Muscle of arm (tissue), 12 donors: ENCODE results near the gene COL18A1. TPM values are rescaled to one million over a fixed set of nuclear protein-coding genes. Genes with fewer than 3 reads are reported as not detected.
"Not testable (repeated sequence)": the region's sequence is repeated elsewhere in the genome, so short reads cannot be mapped to it uniquely, and the experiment has no call there.

Experiments
- DNase-seq: peaks from one replicate; pipeline ENCODE4 v3.0.0-alpha.2; 2013
- polyA plus RNA-seq, 12 donors: library from polyadenylated mRNA; unstranded; fragments of 120-200 nt; gene quantifications; one replicate each; pipeline ENCODE4 v1.2.1, GENCODE V29; 2013; ENCODE audit not compliant: insufficient read length in 12 of 12

The COL18A1 gene
- polyA plus RNA-seq, 12 donors: 45.6 to 181 (median 71.3) TPM

- DNase-seq: no peak
Observed at GRCh38 chr21:45556645-45557615, 152.0 kb downstream of the COL18A1 start.

- DNase-seq: no peak
Observed at GRCh38 chr21:45557616-45558043, 152.7 kb downstream of the COL18A1 start.

- DNase-seq: no peak
Observed at GRCh38 chr21:45558044-45558721, 153.2 kb downstream of the COL18A1 start.

GRCh38 chr21:45559216-45560105 is 154.5 kb downstream of the COL18A1 start:
- no peak for DNase-seq

DNA sequence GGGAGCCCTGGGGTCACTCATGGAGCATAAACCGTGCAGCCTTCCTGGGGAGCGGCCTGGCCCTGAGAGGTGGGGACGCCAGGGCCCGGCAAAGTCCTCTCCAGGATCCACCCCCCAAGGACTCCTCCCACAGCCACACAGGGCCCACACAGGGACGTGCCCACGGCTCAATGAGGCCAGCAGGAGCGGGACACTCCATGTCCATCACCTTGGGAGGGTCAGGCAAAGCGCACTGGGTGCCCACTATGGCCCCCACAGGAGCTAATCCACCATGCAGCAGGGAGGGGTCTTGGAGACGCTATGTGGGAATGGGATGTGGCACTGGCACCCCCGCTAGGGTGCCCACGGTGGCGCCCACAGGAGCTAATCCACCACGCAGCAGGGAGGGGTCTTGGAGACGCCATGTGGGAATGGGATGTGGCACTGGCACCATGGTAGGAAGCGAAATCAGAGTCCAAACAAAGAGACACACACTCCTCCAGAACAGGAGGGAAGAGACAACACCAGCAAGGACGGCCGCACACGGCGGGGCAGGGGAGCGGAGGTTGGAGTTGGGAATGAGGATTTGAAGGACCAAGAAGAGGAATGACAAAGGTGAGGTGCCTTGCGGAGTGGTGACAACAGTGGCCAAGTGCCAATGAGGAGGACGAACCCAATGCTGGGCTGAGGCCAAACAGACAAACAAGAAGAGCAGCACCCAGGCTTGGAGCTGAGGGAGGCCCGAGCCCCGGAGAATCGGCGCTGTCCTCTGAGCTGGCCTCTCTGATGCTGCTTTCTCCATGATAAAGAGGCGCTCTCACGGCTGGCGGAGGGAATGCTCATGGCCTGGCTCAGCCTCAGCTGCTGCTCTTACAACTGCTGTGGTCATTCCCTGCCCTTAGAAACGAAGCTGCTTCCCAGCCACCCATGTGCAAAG is 155.4 kb downstream of the COL18A1 start:
- no peak for DNase-seq

- DNase-seq: not testable (repeated sequence)
Observed at GRCh38 chr21:45561241-45561640, 156.3 kb downstream of the COL18A1 start.

- DNase-seq: no peak
Observed at GRCh38 chr21:45562402-45562801, 157.4 kb downstream of the COL18A1 start.

- no peak for DNase-seq
Observed at GRCh38 chr21:45562965-45563364, 158.0 kb downstream of the COL18A1 start.

Other genes starting within 250 kb of the COL18A1 start
- gene POFUT2, start 117.3 kb upstream of the COL18A1 start, polyA plus RNA-seq: 10 to 100 TPM in 11 of 12 donors, not detected in 1; 29.2 to 44.2 (median 37.2) TPM
- gene SLC19A1, start 137.3 kb downstream of the COL18A1 start, polyA plus RNA-seq: 10 to 100 TPM in 7 of 12 donors, 1 to 10 TPM in 4, not detected in 1; 4.9 to 24.9 (median 16.9) TPM
- 1 to 10 TPM in 8 of 12 donors, under 1 TPM in 2, not detected in 2; 0.88 to 4.2 (median 1.3) TPM for gene PCBP3, start 238.6 kb downstream of the COL18A1 start, polyA plus RNA-seq